Panc1 (cell line): ENCODE measurements around the gene MPIG6B. TPM values are rescaled to one million over a fixed set of nuclear protein-coding genes. Genes with fewer than 3 reads are reported as not detected.

Experiments
- ATAC-seq: fragments of 200-7000 bp; cut with Tn5 transposase; 2 replicates; pipeline ENCODE4 v1.9.1; 2020; ENCODE audit warnings: mild to moderate bottlenecking, moderate library complexity
- BruUV-seq: library from RNA; stranded (reverse); fragments of 400-500 nt; replicated peaks from 2 replicates; lab custom pipeline; 2021; lab: Mats Ljungman, UMichigan
- CTCF ChIA-PET: fragments of 300-600 bp; sonication (Branson Sonifier 250); formaldehyde crosslinking; loops from one replicate; lab custom pipeline; 2022; ENCODE audit warnings: antibody characterized with exemption; lab: Charles Lee
- POLR2A ChIA-PET: fragments of 300-600 bp; sonication (Branson Sonifier 250); formaldehyde crosslinking; loops from one replicate; lab custom pipeline; 2022; ENCODE audit warnings: antibody characterized with exemption; lab: Charles Lee
- DNase-seq: peaks from one replicate; pipeline ENCODE4 v3.0.0-alpha.2; 2010; ENCODE audit warnings: low read depth, low spot score
- H3K27ac ChIP-seq: 2 replicates; pipeline ENCODE4 v1.5.1; 2011; ENCODE audit warnings: mild to moderate bottlenecking, low read length, inconsistent platforms
- H3K27me3 ChIP-seq: fragments of 200-500 bp; sonication (Bioruptor generic); 2 replicates; pipeline ENCODE4 v1.6.0; 2014; ENCODE audit warnings: low read length, inconsistent platforms; ENCODE audit not compliant: control insufficient read depth, insufficient read depth
- H3K36me3 ChIP-seq: fragments of 200-500 bp; sonication (Bioruptor generic); 2 replicates; pipeline ENCODE4 v1.5.1; 2014; ENCODE audit warnings: inconsistent platforms, mild to moderate bottlenecking, low read length, moderate library complexity; ENCODE audit not compliant: control insufficient read depth, insufficient read depth
- H3K4me1 ChIP-seq: 2 replicates; pipeline ENCODE4 v1.5.1; 2011; ENCODE audit warnings: inconsistent platforms, mild to moderate bottlenecking, low read length, moderate library complexity; ENCODE audit not compliant: control insufficient read depth, insufficient read depth
- H3K4me3 ChIP-seq, 2 experiments: 2 replicates each; pipeline ENCODE4 v1.5.1; 2011 to 2012; ENCODE audit warnings: low read depth in 2 of 2, low read length in 2 of 2, mild to moderate bottlenecking in 2 of 2, inconsistent platforms in 1 of 2, moderate library complexity in 1 of 2
- H3K9me3 ChIP-seq: fragments of 200-500 bp; sonication (Bioruptor generic); 2 replicates; pipeline ENCODE4 v1.5.1; 2014; ENCODE audit warnings: low read depth, mild to moderate bottlenecking, inconsistent platforms, low read length, moderate library complexity; ENCODE audit not compliant: control insufficient read depth, insufficient read depth
- CTCF ChIP-seq: fragments of 450-650 bp; IDR thresholded peaks from 2 replicates; pipeline ENCODE4 v1.5.1; 2017; ENCODE audit warnings: mild to moderate bottlenecking
- POLR2AphosphoS5 ChIP-seq: IDR thresholded peaks from 2 replicates; pipeline ENCODE4 v1.6.1; 2012; ENCODE audit warnings: mild to moderate bottlenecking, low read depth, low read length, moderate library complexity
- REST ChIP-seq, 2 experiments: IDR thresholded peaks; 2 replicates each; pipeline ENCODE4 v1.6.1; 2011 to 2012; ENCODE audit warnings: low read depth in 2 of 2, control low read depth in 1 of 2, low read length in 1 of 2, mild to moderate bottlenecking in 1 of 2, moderate library complexity in 1 of 2; ENCODE audit not compliant: insufficient read depth in 1 of 2
- SIN3A ChIP-seq: IDR thresholded peaks from 2 replicates; pipeline ENCODE4 v1.6.1; 2012; ENCODE audit warnings: low read depth, mild to moderate bottlenecking, low read length, moderate library complexity, borderline replicate concordance; ENCODE audit not compliant: insufficient read depth
- in situ Hi-C: cut with HindIII; loops from 2 replicates; pipeline ENCODE4 v1.10.0; 2016; ENCODE audit warnings: low sequenced_read_pairs, low pct_unique_long_range_greater_than_20kb
- intact Hi-C: fragments of 100-400 bp; cut with micrococcal nuclease; formaldehyde crosslinking; loops from one replicate; pipeline ENCODE4 v1.10.0; 2022; ENCODE audit not compliant: unreplicated experiment
- total RNA-seq: library from RNA; stranded (reverse); gene quantifications from one replicate; pipeline ENCODE4 v1.2.1, GENCODE V29; 2021; ENCODE audit not compliant: unreplicated experiment

Gene MPIG6B
- total RNA-seq, 1 experiment from 2014 or later, result not detected

DNA sequence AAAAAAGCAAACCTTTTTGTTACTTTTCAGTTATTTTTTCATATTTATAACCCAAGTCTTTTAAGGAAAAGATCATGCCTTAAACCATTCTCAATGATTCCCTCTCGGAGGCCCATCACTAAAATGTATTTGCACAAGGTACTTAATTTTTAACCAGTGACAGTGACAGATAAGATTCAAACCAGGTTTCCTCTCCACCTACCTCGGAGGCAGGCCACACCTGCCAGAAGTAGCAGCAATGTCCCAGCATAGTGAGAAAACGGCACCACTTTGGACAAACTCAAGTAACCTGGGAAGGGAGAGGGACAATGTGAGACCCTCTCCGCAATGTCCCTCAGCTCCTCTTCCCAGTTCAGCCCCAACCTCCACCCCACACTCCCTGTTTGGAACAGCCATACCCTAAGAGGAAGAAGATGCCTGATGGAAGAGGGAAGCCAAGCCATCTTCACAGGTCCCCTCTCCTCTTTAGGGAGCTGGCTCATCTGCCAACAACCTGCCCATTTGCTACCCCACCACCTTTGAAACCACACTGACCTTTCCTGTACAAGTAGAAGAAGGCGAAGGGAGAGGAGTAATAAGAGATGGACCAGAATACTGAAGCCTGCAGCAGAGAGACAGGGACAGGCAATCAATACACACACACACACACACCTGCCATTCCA lies 22.3 kb upstream of the MPIG6B start:
- TF ChIP-seq POLR2AphosphoS5 (no peak), CTCF (no peak), REST (IDR thresholded peaks at IDR 0.05; ENCODE audit: insufficient read depth in 1 of 2, low read depth in 2 of 2, low read length in 1 of 2) (no peak), SIN3A (no peak)
- ChIA-PET CTCF (no interaction called here), POLR2A (interaction anchor here (0.5 kb wide), 1 partner anchor 75 kb away, joined by 8 read pairs; no protein-coding TSS in a partner anchor)
- in situ Hi-C loops, result no loop called here
- Histone ChIP-seq H3K4me3 (no peak overlapping the region), H3K9me3 (no peaks in the 10 kb centered on the region), H3K4me1 (peaks cover 7% of the 10 kb centered on the region; the same call in 1 of the 2 replicates), H3K27me3 (no peaks in the 10 kb centered on the region), H3K36me3 (peaks cover 4% of the 10 kb centered on the region; the same call in 1 of the 2 replicates), H3K27ac (no peak overlapping the region)
- no TSS peak for BruUV-seq
- DNase-seq (no peak), ATAC-seq (no peak)
- intact Hi-C loops, result no loop called here

DNA sequence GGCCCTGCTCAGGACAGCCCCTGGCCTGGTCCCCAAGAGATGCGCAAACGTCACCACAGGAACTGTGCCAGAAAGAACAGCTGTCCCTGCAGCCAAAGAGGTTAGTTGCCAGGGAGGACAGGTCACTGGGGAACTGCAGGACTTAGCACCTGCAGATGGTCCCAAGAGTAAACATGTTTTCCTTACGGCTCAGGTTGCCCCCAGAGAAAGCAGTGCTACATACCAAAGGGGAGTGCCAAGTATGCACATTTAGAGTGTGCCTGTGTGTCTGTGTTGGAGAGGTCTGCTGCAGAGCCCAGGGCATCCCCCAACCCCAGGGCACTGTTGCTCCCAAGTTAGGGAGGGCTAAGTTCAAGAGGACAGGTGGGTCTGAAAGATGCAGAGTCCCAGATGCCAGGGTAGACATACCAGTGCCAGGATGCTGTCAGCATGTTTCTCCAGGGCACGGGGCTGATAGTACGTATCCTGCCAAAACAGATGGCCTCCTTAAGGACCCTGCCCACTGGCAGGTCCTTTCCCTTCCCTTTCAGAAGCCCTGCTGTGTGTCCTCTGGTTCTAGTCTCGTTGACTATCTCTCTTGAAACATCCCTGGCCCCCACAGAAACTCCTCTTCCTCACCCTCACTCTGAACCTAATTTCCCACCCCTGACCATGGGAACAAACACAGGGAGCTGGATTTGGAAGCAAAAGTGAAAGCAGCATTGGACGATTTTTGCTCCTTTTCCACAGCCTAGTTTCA lies 21.3 kb upstream of the MPIG6B start:
- no peak for ATAC-seq
- no peak for TF ChIP-seq REST (IDR thresholded peaks at IDR 0.05; ENCODE audit: insufficient read depth in 1 of 2, low read depth in 2 of 2, low read length in 1 of 2)
- TF ChIP-seq CTCF, result no peak
- no peak for TF ChIP-seq POLR2AphosphoS5
- Histone ChIP-seq H3K27ac (peak overlapping the region; percentile 95), H3K4me1 (peaks cover 7% of the 10 kb centered on the region; the same call in 1 of the 2 replicates), H3K27me3 (no peaks in the 10 kb centered on the region), H3K9me3 (no peaks in the 10 kb centered on the region), H3K4me3 (peak overlapping the region; percentile 92 to 99), H3K36me3 (peaks cover 4% of the 10 kb centered on the region; the same call in 1 of the 2 replicates)
- CTCF ChIA-PET, result no interaction called here
- intact Hi-C loops, result no loop called here
- no peak for DNase-seq
- POLR2A ChIA-PET, result no interaction called here
- in situ Hi-C loops, result no loop called here
- BruUV-seq, result no TSS peak
